AG04449 (cell line): ENCODE results near the gene EIF6.

Experiments used
- CTCF ChIA-PET: fragments of 350-600 bp; formaldehyde crosslinking; extraction: SDS; loops from one replicate; lab custom pipeline; 2021; ENCODE audit warnings: antibody characterized with exemption; lab: Yijun Ruan, JAX
- POLR2A ChIA-PET: fragments of 400-600, 350-600 bp; formaldehyde crosslinking; extraction: SDS; loops from one replicate; lab custom pipeline; 2020; ENCODE audit warnings: antibody characterized with exemption, inconsistent platforms; lab: Yijun Ruan, JAX
- DNase-seq: peaks from one replicate; pipeline ENCODE4 v3.0.0-alpha.2; 2010; ENCODE audit warnings: low read depth, low spot score
- H3K4me3 ChIP-seq: 2 replicates; pipeline ENCODE4 v1.5.1; 2011; ENCODE audit warnings: low read depth, mild to moderate bottlenecking, control low read depth, low read length
- TF ChIP-seq, protein P1 (sequence below): IDR thresholded peaks from one replicate; pipeline ENCODE4 v1.5.1; 2011; ENCODE audit warnings: mild to moderate bottlenecking, moderate library complexity, low read length, control low read depth, inconsistent platforms; ENCODE audit not compliant: insufficient read depth; ENCODE audit errors: missing control alignments

Gene EIF6

DNA sequence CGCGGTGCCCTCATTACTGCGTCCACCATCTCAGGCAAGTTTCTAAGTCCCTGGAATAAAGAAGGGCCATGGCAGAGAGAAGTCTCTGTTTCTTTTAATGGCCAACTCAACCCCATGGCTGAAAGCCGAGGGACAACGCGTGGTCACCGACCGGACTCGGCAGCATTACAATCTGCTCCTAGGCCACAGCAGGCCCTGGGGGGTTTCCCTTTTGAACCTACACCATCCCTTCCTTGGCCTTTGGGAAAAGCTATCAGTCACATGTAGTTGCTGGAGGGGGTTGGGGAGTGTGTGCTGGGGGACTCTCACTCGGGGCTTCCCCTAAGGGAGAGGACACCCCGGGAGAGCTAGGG, 18.8 kb upstream of the EIF6 start:
- no peak for DNase-seq
- POLR2A ChIA-PET = interaction anchor here (0.7 to 7.1 kb wide), 4 partner anchors 15 to 145 kb away, joined by 3 to 62 read pairs (median 8); partner anchors contain the start of gene GDF5
- CTCF ChIA-PET = interaction anchor here (0.7 to 22.5 kb wide), 38 partner anchors 11 to 472 kb away, joined by 3 to 662 read pairs (median 13); partner anchors contain the start of genes CEP250, EDEM2, EIF6 and FAM83C
- TF ChIP-seq, protein P1, sequence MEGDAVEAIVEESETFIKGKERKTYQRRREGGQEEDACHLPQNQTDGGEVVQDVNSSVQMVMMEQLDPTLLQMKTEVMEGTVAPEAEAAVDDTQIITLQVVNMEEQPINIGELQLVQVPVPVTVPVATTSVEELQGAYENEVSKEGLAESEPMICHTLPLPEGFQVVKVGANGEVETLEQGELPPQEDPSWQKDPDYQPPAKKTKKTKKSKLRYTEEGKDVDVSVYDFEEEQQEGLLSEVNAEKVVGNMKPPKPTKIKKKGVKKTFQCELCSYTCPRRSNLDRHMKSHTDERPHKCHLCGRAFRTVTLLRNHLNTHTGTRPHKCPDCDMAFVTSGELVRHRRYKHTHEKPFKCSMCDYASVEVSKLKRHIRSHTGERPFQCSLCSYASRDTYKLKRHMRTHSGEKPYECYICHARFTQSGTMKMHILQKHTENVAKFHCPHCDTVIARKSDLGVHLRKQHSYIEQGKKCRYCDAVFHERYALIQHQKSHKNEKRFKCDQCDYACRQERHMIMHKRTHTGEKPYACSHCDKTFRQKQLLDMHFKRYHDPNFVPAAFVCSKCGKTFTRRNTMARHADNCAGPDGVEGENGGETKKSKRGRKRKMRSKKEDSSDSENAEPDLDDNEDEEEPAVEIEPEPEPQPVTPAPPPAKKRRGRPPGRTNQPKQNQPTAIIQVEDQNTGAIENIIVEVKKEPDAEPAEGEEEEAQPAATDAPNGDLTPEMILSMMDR = no peak
- H3K4me3 ChIP-seq = no peak overlapping the region

DNA sequence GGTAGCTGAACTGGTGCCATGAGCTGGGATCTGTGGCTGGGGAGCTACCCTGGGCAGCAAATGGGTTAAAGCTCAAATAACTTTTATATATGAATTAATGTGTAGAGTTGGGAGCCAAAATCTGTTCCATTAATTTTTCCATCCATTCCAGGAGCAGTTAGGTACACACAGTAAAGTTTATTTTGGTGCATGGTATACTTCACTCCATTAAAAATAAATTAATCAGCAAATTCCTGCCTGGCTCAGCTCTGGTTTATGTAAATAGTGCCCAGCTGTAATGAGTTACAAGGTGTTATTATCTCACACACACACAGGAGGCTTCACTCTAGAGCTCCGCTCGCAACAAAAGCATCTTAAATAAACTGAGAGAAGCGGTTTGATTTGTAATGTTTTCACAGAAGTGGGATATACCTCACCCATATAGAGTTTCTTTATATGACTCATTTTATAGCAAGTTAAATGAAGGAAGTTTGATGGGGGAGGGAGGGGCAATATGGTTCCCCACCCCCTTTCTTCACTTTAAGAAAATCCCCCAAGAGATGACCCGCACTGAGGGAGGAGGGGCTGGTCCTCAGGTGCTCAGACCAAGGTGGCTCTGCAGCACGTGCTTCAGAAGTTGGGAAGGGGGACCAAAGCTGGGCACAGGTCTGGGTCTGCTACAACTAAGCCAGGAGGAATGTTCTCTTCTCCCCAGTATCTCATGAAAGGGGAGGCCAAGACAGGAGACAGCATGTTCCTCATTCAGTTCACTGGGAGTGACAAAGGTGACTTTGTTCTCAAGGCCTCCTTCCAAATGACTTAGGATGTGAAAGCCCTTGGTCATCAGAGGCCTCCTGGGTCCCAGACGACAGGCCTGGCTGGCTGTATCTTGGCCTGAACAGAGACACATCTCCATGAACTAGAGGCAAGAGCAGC, 18.1 kb upstream of the EIF6 start:
- ChIA-PET POLR2A (interaction anchor here (1.0 to 7.1 kb wide), 5 partner anchors 16 to 152 kb away, joined by 3 to 62 read pairs (median 6); partner anchors contain the start of gene EIF6), CTCF (interaction anchor here (0.7 to 22.5 kb wide), 36 partner anchors 10 to 206 kb away, joined by 3 to 662 read pairs (median 14); partner anchors contain the start of genes CEP250, EDEM2, EIF6 and FAM83C)
- no peak overlapping the region for H3K4me3 ChIP-seq
- DNase-seq = no peak
- TF ChIP-seq, protein P1 = no peak

DNA sequence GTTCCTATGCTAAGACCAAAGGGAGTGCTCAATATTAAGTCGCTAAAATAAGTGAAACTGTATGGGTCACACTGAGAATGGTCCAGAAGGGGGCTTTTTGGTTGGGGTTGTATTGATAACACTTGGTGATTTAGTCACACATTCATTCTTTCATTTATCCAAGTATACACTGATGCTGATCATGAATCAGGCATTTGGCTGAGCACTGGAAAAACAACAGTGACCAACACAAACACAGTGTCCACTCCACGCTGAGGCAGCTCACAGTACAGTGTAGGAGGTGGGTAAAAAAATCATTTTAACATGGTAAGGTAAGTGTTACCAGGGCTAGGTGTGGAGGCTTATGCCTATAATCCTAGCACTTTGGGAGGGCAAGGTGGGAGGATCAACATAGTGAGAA, 16.9 kb upstream of the EIF6 start:
- ChIA-PET CTCF (interaction anchor here (0.6 to 22.5 kb wide), 7 partner anchors 9 to 162 kb away, joined by 3 to 662 read pairs (median 73); partner anchors contain the start of genes EDEM2, EIF6, FAM83C and GDF5), POLR2A (interaction anchor here (1.0 to 1.2 kb wide), 2 partner anchors 17 to 153 kb away, joined by 3 read pairs; partner anchors contain the start of gene EIF6)
- TF ChIP-seq, protein P1 = no peak
- DNase-seq = no peak
- H3K4me3 ChIP-seq = no peak overlapping the region

DNA sequence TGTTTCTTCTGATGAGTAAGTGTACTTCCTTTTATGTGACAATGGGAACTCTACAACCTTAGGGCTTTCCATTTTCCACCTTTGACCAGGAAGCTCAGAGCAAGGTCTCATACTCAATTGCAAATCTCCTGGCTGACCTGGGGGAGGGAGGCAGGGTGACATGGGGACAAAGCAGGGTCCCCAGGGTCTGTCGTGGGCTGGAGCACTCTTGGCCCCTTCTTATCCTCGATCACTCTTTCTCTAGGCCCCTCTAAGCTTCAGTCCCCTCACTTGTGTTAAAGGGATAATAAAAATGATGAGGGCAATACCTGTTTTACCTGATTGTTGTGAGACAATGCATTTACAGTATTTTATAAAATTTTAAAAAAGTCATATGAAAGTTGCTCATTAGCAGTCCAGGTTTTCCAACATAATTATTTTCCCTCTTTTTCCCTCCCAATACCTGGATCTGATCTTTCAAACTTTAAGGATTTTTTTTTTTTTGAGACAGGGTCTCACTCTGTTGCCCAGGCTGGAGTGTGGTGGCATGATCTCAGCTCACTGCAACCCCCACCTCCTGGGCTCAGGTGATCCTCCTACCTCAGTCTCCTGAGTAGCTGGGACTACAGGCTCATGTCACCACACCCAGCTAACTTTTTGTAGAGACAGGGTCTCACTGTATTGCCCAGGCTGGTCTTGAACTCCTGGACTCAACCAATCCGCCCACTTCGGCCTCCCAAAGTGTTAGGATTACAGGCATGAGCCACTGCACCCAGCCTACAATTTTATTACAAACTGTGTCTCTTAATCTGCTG, 16.1 kb upstream of the EIF6 start:
- ChIA-PET POLR2A (interaction anchor here (0.7 kb wide), 1 partner anchor 161 kb away, joined by 3 read pairs; no protein-coding TSS in a partner anchor), CTCF (interaction anchor here (1.0 to 22.5 kb wide), 8 partner anchors 8 to 162 kb away, joined by 4 to 662 read pairs (median 46); partner anchors contain the start of genes EDEM2, EIF6, FAM83C and GDF5)
- TF ChIP-seq, protein P1 = no peak
- no peak for DNase-seq
- H3K4me3 ChIP-seq = no peak overlapping the region

DNA sequence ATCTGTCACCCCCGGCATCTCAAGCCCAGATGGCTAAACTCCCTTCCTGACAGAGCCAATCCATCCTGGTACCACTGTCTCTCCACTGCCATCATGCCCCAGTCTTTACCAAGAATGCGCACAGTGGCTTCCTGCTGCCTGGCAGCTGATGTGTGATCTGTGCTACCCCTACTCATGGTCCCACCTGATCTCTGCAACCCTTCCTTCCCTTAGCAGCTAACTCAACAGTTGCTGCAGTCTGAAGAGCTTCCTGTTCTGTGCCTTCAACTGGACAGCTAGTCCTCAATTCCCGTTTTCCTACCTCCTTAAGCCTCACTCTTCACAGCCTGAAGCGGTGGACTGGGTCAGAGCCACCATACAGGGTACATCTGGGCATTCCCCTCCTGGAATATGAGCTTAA, 15.2 kb upstream of the EIF6 start:
- ChIA-PET POLR2A (no interaction called here), CTCF (interaction anchor here (1.0 to 22.5 kb wide), 9 partner anchors 10 to 163 kb away, joined by 3 to 662 read pairs (median 7); partner anchors contain the start of genes CEP250, EDEM2, EIF6 and GDF5)
- DNase-seq = no peak
- TF ChIP-seq, protein P1 = no peak
- no peak overlapping the region for H3K4me3 ChIP-seq
